Mesodermal cell (in vitro differentiated cells): ENCODE results near the gene SIGLEC11.

Source experiments
- H3K27ac ChIP-seq: 2 replicates; pipeline ENCODE4 v1.7.0; 2013; ENCODE audit warnings: mild to moderate bottlenecking, low read depth, low read length, moderate library complexity; ENCODE audit not compliant: severe bottlenecking
- H3K36me3 ChIP-seq: 2 replicates; pipeline ENCODE4 v1.7.1; 2013; ENCODE audit warnings: mild to moderate bottlenecking, low read length, moderate library complexity; ENCODE audit not compliant: control insufficient read depth, insufficient read depth
- H3K4me1 ChIP-seq: one replicate; pipeline ENCODE4 v1.7.1; 2013; ENCODE audit warnings: mild to moderate bottlenecking, low read length; ENCODE audit not compliant: insufficient read depth, control insufficient read depth, poor library complexity, severe bottlenecking
- H3K4me3 ChIP-seq: 2 replicates; pipeline ENCODE4 v1.7.0; 2013; ENCODE audit warnings: low read length, control low read depth, mild to moderate bottlenecking; ENCODE audit not compliant: insufficient read depth, poor library complexity, severe bottlenecking; ENCODE audit errors: extremely low read depth
- H3K9me3 ChIP-seq: 2 replicates; pipeline ENCODE4 v1.7.1; 2013; ENCODE audit warnings: mild to moderate bottlenecking, low read length, moderate library complexity; ENCODE audit not compliant: control insufficient read depth
- WGBS, 2 experiments: methylation state at CpG; one replicate each; pipeline ENCODE4 v1.1.5; 2013; ENCODE audit warnings: missing lambda C conversion rate in 2 of 2; ENCODE audit not compliant: insufficient coverage in 2 of 2; 5-methylcytosine and 5-hydroxymethylcytosine counted together

The SIGLEC11 gene

DNA sequence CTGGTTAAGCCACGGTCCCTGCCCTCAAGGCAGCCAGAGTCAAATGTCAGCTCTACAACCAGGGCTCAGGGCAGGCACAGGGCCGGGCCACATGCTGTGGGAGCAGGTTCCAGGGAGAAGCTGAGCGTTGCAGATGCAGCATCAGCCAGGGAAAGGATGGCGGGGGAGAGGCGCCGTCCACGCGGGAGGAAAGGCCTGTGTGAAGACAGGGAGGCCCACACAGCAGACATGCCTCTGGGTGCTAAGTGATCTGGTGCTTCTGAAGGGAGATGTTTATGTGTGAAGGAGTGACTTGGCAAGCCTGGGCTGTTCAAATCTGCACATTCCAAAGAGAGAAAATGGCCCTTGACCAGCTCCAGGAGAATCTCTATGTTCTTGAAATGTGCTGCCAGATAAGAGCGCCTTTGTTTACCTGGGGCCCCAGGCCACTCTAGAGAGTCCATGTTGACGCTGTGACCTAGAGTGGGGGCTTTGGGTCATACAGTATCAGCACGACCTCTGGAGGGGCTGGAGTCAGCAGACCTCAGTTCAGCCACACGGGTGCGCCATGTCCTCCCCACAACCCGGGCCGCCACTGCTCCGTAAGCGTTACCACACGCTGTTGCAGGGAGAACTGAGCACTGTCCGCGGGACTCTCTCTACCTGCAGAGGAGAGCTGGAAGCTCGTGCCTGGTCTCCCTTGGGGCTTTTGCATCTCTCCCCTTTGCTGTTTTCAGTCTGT, 47.8 kb downstream of the SIGLEC11 start:
- WGBS, 2 experiments: 87 to 96% methylated on average over 21 of the region's 21 CpGs

DNA sequence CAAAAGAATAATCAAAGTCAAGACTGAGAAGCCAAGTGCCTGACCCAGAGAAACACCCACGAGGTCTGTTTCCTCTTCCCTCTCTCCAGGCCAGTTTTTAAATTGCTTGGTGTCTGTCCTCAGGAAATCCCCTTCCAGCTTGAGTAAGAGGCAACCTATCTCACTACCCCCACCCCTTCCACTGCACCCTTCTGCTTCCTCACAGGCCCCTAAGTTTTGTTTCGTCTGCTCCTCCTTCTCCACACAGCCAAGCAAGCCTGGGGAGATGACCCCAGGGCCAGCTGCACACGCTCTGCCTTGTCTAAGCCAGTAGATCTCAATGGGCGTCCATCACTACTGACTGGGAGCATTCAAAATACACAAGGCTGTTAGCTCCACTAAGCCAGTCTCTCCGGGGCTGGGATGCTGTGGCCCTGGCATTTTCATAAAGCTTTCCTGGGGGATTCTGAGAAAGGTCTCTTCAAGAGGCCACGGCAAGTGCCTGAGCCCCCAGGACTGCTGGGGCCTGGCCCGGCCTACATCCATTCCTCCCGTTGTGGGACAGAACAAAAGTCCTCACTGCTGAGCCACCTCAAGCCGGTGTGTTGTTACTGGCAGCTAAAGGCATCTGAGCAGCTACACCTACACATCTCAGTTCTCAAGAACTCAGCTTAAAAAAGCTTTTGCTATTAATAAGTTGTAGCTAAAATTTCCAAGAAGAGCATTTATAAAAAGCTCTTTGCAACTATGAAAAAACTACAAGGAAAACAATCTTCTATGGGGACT, 49.4 kb downstream of the SIGLEC11 start:
- Histone ChIP-seq H3K4me1 (no peaks in the 10 kb centered on the region), H3K27ac (no peak overlapping the region), H3K36me3 (peaks cover 91% of the 10 kb centered on the region), H3K9me3 (no peaks in the 10 kb centered on the region), H3K4me3 (no peak overlapping the region)
- 94 to 96% methylated on average over 8 of the region's 9 CpGs for WGBS, 2 experiments

More for the DNA sequence above, 47.8 kb downstream of the SIGLEC11 start:
- Histone ChIP-seq H3K9me3 (no peaks in the 10 kb centered on the region), H3K4me3 (no peak overlapping the region), H3K36me3 (peaks cover 91% of the 10 kb centered on the region), H3K4me1 (no peaks in the 10 kb centered on the region), H3K27ac (no peak overlapping the region)

DNA sequence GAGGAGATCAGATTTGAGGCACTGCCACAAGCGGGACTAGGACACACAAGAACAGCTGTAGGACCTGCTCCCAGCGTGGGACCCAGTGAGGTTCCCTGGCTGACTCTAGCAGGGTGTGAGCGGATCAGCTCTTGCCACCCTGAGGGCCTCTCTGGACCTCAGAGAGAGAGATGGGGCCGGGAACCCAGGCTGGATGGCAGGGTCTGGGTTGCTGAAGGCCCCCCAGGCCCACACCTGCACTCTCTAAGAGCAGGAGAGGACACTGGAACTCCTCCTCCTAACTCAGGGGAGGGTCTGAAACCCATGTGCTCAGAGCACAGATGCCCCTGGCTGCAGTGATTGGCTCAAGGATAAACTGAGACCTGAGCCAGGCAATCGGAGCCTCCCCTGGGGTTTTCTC, 50.8 kb downstream of the SIGLEC11 start:
- H3K9me3 ChIP-seq: no peaks in the 10 kb centered on the region
- H3K36me3 ChIP-seq: peaks cover 81% of the 10 kb centered on the region
- no peaks in the 10 kb centered on the region for H3K4me1 ChIP-seq
- WGBS, 2 experiments: 87 to 95% methylated on average over 4 to 5 of the region's 5 CpGs
- no peak overlapping the region for H3K4me3 ChIP-seq
- H3K27ac ChIP-seq: no peak overlapping the region

DNA sequence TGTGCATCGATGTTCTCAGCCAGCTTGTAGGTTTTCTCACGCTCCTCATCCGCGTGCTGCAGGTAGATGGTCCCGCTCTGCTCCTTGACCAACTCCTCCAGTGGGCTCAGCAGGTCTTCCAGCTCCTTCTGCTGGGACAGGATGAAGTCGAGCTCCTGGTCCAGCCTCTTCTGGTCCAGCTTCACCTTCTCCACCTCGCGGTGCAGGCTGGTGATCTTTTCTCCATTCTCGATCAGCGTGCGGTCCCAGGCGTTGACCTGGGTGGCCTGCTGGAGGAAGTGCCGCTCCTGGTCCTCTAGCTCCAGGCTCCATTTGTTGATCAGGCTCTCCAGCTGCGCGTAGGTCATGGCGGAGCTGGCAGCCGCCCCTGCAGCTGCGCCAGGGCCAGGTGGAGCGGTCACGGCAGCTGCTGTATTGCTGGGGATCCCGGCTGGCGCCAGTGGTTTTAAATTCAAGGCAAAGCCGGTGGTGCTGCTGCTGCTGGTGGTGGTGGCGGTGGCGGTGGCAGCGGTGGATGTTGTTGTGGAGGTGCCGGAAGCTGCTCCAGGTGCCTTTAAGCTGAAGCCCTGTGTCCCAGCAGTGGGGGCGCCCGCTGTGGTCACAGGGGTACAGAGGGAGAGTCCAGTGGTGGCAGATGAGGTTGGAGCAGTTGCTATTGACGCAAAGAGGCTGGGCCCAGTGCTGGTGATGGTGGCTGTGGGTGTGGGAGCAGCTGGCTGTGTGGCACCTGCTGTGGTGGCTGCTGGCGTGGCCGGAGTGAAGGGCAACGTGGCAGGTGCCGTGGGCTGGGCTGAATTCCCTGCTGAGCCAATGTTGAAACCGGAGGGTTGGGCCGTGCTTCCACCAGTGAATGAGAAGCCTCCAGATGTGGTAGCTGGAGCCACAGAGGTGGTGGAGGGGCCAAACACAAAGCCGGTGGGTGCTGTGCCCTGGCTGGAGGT, 52.2 kb downstream of the SIGLEC11 start:
- WGBS, 2 experiments: 95 to 98% methylated on average over 29 to 37 of the region's 37 CpGs
- H3K36me3 ChIP-seq: peaks cover 68% of the 10 kb centered on the region
- H3K4me1 ChIP-seq: no peaks in the 10 kb centered on the region
- H3K4me3 ChIP-seq: no peak overlapping the region
- no peaks in the 10 kb centered on the region for H3K9me3 ChIP-seq
- H3K27ac ChIP-seq: no peak overlapping the region

DNA sequence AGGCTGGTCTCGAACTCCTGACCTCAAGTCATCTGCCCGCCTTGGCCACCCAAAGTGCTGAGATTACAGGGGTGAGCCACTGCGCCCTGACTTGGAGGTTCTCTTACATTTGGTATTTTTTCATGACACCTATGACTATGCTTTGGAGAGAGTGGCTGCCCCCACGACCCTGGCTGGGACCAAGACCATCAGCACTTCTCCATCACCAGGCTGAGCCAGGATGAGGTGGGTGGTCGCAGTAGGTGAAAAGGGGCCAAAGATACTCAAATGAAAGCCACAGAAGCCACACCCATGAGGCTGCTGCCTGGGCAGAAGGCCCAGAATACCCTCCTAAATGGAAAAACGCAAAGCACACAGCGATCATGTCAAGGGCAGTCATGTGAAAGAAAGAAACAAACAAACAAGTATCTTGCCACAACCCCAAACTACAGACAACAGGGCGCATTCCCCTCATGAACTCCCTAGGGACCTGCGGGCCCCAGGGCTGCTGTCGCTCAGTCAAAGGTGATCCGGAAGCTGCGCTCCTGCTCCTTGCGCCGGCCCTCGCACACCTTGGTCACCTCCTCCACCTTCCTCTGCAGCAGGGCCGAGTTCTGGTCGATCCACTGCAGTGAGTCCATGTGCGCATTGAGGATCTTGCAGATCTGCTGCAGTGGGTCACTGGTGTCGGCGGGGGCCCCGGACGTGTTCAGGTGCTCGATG, 53.1 kb downstream of the SIGLEC11 start:
- Histone ChIP-seq H3K27ac (no peak overlapping the region), H3K9me3 (no peaks in the 10 kb centered on the region), H3K4me1 (no peaks in the 10 kb centered on the region), H3K36me3 (peaks cover 59% of the 10 kb centered on the region), H3K4me3 (no peak overlapping the region)
- WGBS, 2 experiments: 97 to 98% methylated on average over 18 to 21 of the region's 23 CpGs

DNA sequence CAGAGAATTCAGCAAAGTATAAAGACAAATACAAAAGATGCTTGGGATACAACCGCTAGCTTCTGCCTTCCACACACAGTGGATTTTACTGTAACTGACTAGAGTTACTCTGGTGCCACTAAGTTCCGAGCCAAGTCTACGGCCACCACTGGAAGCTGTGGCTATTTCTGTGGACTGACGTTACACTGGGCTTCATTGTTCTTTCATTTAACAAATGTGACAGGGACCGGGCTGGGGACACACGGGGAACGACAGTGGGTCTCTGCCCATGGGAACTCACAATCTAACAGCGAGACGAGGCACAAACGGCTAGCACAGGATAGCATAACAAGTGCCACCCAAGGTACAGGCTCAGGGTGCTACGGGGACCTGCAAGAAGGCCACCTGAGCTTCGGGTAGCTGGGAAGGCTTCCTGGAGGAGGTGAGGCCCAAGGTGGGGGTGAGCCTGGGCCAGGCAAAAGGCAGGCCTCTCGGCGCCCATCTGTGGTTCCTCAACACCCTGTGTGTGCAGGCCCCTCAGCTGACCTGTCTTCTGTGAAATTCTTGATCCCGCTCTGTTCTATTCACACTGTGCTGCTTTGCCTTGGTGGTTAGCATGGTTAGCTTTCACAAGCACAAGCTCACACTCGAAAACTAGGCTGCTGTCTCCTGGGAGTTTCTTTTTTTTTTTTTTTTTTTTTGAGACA, 54.0 kb downstream of the SIGLEC11 start:
- 93 to 96% methylated on average over 15 of the region's 16 CpGs for whole genome bisulfite sequencing, 2 experiments
- H3K4me3 ChIP-seq: no peak overlapping the region

DNA sequence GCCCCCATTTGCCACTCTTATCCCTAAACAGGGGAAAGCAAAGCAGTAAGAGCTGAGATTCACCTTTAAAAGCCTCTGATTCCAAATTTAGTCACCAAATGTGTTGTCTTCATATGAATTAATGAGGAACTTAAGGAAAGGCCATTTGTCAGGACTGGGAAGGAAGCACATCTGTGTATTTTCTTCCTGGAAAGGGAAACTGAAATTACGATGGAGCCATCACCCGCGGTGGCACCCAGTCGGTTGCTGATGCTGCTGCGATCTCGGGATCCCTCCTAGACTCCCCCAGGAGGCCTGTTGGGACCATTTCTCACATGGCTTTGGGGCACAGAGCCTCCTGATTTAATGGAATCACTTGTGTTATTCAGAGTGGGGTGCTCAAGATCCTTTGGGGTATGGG, 56.8 kb downstream of the SIGLEC11 start:
- Histone ChIP-seq H3K4me3 (no peak overlapping the region), H3K9me3 (no peaks in the 10 kb centered on the region), H3K36me3 (peaks cover 29% of the 10 kb centered on the region), H3K4me1 (no peaks in the 10 kb centered on the region), H3K27ac (no peak overlapping the region)
- 85 to 86% methylated on average over 4 to 6 of the region's 6 CpGs for WGBS, 2 experiments

More for the DNA sequence above, 54.0 kb downstream of the SIGLEC11 start:
- Histone ChIP-seq H3K36me3 (peaks cover 52% of the 10 kb centered on the region), H3K9me3 (no peaks in the 10 kb centered on the region), H3K27ac (no peak overlapping the region), H3K4me1 (no peaks in the 10 kb centered on the region)
